ENCODE measurements around the gene TUBGCP2.

The TUBGCP2 gene

DNA sequence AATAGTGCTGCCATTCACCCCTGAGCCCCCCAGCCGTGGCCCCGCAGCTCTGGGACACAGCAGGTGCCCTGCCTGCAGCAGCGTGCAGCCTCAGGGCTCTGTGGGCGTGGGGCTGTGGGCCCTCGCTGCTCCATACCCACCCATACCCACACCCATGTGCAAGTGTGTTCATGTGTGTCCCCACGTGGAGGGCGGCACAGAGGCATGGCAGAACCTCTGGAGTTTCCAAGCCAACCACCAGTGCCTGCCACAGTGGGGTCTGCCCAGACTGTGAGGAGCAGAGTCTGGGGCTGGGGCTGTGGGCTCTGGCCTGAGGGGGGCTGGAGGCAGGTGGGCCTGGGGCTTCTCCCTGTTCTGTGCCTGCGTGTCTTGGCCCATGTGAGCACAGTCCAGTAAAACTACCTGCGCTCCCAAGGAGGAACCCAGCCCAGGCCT, 40.9 kb upstream of the TUBGCP2 start:
- in situ Hi-C loops (cut with HindIII; ENCODE audit: low sequenced_read_pairs), result no loop called here
- DNase-seq (ENCODE audit: low read depth), result no peak
- H3K4me3 ChIP-seq (ENCODE audit: low read depth, low read length), result no peak overlapping the region
- TF ChIP-seq, protein P1, sequence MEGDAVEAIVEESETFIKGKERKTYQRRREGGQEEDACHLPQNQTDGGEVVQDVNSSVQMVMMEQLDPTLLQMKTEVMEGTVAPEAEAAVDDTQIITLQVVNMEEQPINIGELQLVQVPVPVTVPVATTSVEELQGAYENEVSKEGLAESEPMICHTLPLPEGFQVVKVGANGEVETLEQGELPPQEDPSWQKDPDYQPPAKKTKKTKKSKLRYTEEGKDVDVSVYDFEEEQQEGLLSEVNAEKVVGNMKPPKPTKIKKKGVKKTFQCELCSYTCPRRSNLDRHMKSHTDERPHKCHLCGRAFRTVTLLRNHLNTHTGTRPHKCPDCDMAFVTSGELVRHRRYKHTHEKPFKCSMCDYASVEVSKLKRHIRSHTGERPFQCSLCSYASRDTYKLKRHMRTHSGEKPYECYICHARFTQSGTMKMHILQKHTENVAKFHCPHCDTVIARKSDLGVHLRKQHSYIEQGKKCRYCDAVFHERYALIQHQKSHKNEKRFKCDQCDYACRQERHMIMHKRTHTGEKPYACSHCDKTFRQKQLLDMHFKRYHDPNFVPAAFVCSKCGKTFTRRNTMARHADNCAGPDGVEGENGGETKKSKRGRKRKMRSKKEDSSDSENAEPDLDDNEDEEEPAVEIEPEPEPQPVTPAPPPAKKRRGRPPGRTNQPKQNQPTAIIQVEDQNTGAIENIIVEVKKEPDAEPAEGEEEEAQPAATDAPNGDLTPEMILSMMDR (IDR thresholded peaks at IDR 0.05; ENCODE audit: low read depth, low read length, missing control alignments), result no peak

DNA sequence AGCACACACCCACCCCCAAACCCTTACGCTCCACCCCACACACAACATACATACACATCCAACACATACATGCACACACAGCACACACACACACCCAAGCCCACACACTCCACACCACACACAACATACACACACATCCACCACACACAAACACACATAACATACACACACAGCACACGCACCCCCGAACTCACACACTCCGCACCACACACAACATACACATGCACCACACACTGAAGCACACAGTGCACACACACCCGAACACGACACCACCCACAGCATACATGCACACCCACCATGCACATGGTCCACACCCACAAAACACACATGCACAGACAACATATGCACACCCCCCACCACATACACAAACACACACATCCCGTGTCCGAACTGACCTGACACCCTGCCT, 40.5 kb upstream of the TUBGCP2 start:
- TF ChIP-seq, protein P1 (IDR thresholded peaks at IDR 0.05; ENCODE audit: low read depth, low read length, missing control alignments), result no peak
- no peak overlapping the region for H3K4me3 ChIP-seq (ENCODE audit: low read depth, low read length)
- in situ Hi-C loops (cut with HindIII; ENCODE audit: low sequenced_read_pairs), result no loop called here
- DNase-seq (ENCODE audit: low read depth), result no peak

DNA sequence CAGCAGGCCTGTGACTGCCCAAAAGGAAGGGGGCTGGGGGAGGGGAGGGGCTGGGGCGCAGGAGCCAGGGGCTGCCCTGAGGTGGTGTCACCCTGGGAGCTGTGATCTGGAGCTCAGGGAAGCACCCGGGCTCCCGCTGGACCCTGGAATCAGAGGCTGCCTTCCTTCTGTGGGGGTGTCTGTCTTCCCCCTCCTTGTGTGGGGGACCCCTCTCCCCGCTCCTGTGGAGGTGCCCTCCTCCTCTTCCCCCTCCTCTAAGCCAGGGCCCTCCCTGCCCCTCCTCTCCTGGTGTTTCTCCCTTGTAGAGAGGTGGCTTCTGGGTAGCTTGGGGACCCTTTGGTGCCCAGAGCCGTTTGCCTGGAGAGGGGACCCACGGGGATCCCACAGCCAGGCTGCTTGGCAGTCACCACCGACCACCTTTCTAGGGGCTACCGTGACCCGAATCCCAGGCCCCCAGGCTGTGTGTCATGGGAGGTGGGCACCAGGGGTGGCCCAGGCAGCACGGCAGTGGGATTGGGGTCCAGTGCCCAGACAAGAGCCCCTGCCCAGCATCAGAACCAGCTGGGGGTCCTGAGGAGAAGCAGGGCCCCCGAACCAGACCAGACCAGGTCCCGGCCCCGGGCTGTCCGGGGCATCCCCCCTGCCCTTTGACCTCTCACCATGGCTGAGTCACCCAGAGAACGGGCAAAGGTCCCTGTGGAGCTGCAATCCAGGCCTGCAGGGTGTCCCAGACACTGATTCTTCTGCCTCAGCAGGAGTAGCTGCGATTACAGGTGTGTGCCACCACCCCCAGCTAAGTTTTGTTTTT, 39.2 kb upstream of the TUBGCP2 start:
- DNase-seq (ENCODE audit: low read depth), result no peak
- TF ChIP-seq, protein P1 (IDR thresholded peaks at IDR 0.05; ENCODE audit: low read depth, low read length, missing control alignments), result no peak
- in situ Hi-C loops (cut with HindIII; ENCODE audit: low sequenced_read_pairs), result no loop called here
- H3K4me3 ChIP-seq (ENCODE audit: low read depth, low read length), result no peak overlapping the region

DNA sequence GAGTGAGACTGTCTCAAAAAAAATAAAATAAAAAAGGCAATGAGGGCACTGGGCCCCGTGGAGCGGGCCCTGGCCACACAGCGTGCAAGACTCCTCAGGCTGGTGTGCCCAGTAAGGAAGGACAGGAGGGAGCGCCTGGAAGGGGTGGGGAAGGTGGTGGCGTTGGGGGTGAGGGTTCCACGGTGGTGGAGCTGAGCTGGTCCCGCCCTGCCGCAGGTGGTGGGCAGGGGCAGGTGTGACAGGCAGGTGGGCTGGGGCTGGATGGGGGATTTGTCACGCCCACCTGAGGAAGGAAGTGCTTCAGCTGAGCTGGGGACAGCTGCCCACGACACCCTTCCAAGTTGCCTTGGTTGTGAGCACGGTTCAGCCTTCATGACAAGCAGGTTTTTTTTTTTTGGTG, 37.7 kb upstream of the TUBGCP2 start:
- H3K4me3 ChIP-seq (ENCODE audit: low read depth, low read length), result no peak overlapping the region
- TF ChIP-seq, protein P1 (IDR thresholded peaks at IDR 0.05; ENCODE audit: low read depth, low read length, missing control alignments), result no peak
- in situ Hi-C loops (cut with HindIII; ENCODE audit: low sequenced_read_pairs), result no loop called here

DNA sequence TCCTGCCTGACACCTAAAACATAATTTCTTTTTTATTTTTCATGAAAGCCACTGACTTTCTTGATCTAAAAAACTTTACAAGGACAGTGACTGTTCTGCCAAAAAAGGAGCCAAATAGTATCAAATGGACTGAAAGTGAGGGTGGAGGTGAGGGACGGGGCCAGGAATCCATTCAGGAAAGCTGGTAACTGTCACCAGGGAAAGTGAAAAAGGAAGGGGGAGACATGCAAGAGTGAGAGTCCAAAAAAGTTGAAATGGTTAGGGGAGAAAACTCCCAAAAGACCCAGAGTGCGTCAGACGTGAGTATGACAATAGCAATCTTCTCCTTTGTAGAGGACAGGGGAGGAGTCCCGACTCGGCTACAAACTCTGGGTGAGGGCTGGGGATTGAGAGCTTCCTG, 35.6 kb upstream of the TUBGCP2 start:
- H3K4me3 ChIP-seq (ENCODE audit: low read depth, low read length), result no peak overlapping the region
- DNase-seq (ENCODE audit: low read depth), result no peak
- TF ChIP-seq, protein P1 (IDR thresholded peaks at IDR 0.05; ENCODE audit: low read depth, low read length, missing control alignments), result no peak
- in situ Hi-C loops (cut with HindIII; ENCODE audit: low sequenced_read_pairs), result no loop called here

More for the DNA sequence above, 37.7 kb upstream of the TUBGCP2 start:
- DNase-seq (ENCODE audit: low read depth), result no peak

DNA sequence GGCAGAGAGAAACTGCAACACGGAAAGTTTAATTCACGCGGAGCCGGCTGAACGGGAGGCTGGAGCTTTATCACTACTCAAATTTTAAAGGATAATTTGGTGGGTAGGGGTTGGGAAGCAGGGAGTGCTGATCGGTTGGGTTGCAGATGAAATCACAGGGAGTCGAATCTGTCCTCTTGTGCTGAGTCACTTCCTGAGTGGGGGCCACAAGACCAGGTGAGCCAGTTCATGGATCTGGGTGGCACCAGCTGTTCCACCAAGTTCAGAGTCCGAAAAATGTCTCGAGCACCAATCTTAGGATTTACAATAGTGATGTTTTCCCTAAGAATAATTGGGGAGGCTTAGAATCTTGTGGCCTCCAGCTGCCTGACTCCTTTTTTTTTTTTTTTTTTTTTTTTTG, 34.9 kb upstream of the TUBGCP2 start:
- H3K4me3 ChIP-seq (ENCODE audit: low read depth, low read length), result no peak overlapping the region
- TF ChIP-seq, protein P1 (IDR thresholded peaks at IDR 0.05; ENCODE audit: low read depth, low read length, missing control alignments), result no peak
- DNase-seq (ENCODE audit: low read depth), result no peak
- in situ Hi-C loops (cut with HindIII; ENCODE audit: low sequenced_read_pairs), result no loop called here
